ENCODE data around the gene GPR158.

The GPR158 gene

GRCh38 chr10:25646371-25646770 lies 471.6 kb downstream of the GPR158 start:
- FAIRE-seq (no peak), DNase-seq (ENCODE audit: insufficient read length, low spot score) (no peak)

GRCh38 chr10:25651534-25651933 lies 476.7 kb downstream of the GPR158 start:
- FAIRE-seq (no peak), DNase-seq (ENCODE audit: insufficient read length, low spot score) (no peak)

All from HTR-8/SVneo (cell line).